IMR-90 (cell line): Measurements from ENCODE around the gene SRCIN1. TPM values are rescaled to one million over a fixed set of nuclear protein-coding genes. Genes with fewer than 3 reads are reported as not detected.

ENCODE experiments used
- ATAC-seq: fragments of 200-7000 bp; cut with Tn5 transposase; 2 replicates; pipeline ENCODE4 v1.9.1; 2020; ENCODE audit warnings: low read depth, mild to moderate bottlenecking, moderate library complexity
- BruUV-seq: library from RNA; stranded (reverse); fragments of 400-500 nt; replicated peaks from 2 replicates; lab custom pipeline; 2021; lab: Mats Ljungman, UMichigan
- CTCF ChIA-PET: fragments of 300-600 bp; formaldehyde crosslinking; extraction: SDS; loops from one replicate; lab custom pipeline; 2021; ENCODE audit warnings: antibody characterized with exemption; lab: Yijun Ruan, JAX
- POLR2A ChIA-PET: fragments of 300-600 bp; sonication (Branson Sonifier 250); formaldehyde crosslinking; loops from one replicate; lab custom pipeline; 2022; ENCODE audit warnings: antibody characterized with exemption; ENCODE audit not compliant: unreplicated experiment; lab: Charles Lee
- DNase-seq: peaks from one replicate; pipeline ENCODE4 v3.0.0; 2013
- H2AFZ ChIP-seq: replicated peaks from 2 replicates; pipeline ENCODE3; 2013; ENCODE audit warnings: low read length, mild to moderate bottlenecking; ENCODE audit not compliant: poor library complexity
- H2AK5ac ChIP-seq: 2 replicates; pipeline ENCODE4 v1.6.1; 2013; ENCODE audit warnings: low read depth, low read length, inconsistent platforms
- H2AK9ac ChIP-seq: replicated peaks from 2 replicates; pipeline ENCODE3; 2013; ENCODE audit warnings: mild to moderate bottlenecking, low read depth, low read length, moderate library complexity; ENCODE audit not compliant: poor library complexity
- H2BK120ac ChIP-seq: 2 replicates; pipeline ENCODE4 v1.6.1; 2013; ENCODE audit warnings: low read depth, low read length, inconsistent platforms
- H2BK15ac ChIP-seq: 3 replicates; pipeline ENCODE4 v1.6.1; 2013; ENCODE audit warnings: low read depth, low read length, inconsistent platforms
- H2BK20ac ChIP-seq: 2 replicates; pipeline ENCODE4 v1.6.1; 2013; ENCODE audit warnings: low read depth, mild to moderate bottlenecking, inconsistent platforms, low read length, moderate library complexity
- H2BK5ac ChIP-seq: 2 replicates; pipeline ENCODE4 v1.6.1; 2013; ENCODE audit warnings: mild to moderate bottlenecking, low read depth, low read length, inconsistent platforms; ENCODE audit not compliant: poor library complexity, severe bottlenecking
- H3K14ac ChIP-seq: replicated peaks from 2 replicates; pipeline ENCODE4 v1.6.1; 2013; ENCODE audit warnings: low read depth, low read length, inconsistent platforms
- H3K18ac ChIP-seq: 2 replicates; pipeline ENCODE4 v1.6.1; 2013; ENCODE audit warnings: low read depth, low read length, control low read depth
- H3K23ac ChIP-seq: 2 replicates; pipeline ENCODE4 v1.6.1; 2013; ENCODE audit warnings: low read depth, low read length, inconsistent platforms
- H3K27ac ChIP-seq: 2 replicates; pipeline ENCODE4 v1.5.1; 2013; ENCODE audit warnings: mild to moderate bottlenecking, control low read depth, low read length; ENCODE audit not compliant: insufficient read depth
- H3K27me3 ChIP-seq: 2 replicates; pipeline ENCODE4 v1.6.1; 2013; ENCODE audit warnings: low read length; ENCODE audit not compliant: control insufficient read depth, insufficient read depth
- H3K36me3 ChIP-seq: 2 replicates; pipeline ENCODE4 v1.6.1; 2013; ENCODE audit warnings: low read length, mixed read lengths; ENCODE audit not compliant: control insufficient read depth, insufficient read depth
- H3K4ac ChIP-seq: 2 replicates; pipeline ENCODE4 v1.6.1; 2013; ENCODE audit warnings: low read depth, low read length, inconsistent platforms
- H3K4me1 ChIP-seq: 2 replicates; pipeline ENCODE4 v1.6.1; 2013; ENCODE audit warnings: low read length, mixed read lengths; ENCODE audit not compliant: control insufficient read depth, insufficient read depth
- H3K4me2 ChIP-seq: 2 replicates; pipeline ENCODE4 v1.6.1; 2013; ENCODE audit warnings: low read depth, mild to moderate bottlenecking, control low read depth, low read length, moderate library complexity
- H3K4me3 ChIP-seq: 2 replicates; pipeline ENCODE4 v1.5.1; 2013; ENCODE audit warnings: low read depth, mild to moderate bottlenecking, control low read depth, low read length, moderate library complexity; ENCODE audit not compliant: insufficient read depth
- H3K56ac ChIP-seq: 2 replicates; pipeline ENCODE4 v1.6.1; 2013; ENCODE audit warnings: low read length, inconsistent platforms; ENCODE audit not compliant: insufficient read depth; ENCODE audit errors: extremely low read depth
- H3K79me1 ChIP-seq, 2 experiments: 2 replicates each; pipeline ENCODE4 v1.6.1; 2013; ENCODE audit warnings: low read length in 2 of 2, inconsistent platforms in 1 of 2, low read depth in 1 of 2
- H3K9ac ChIP-seq: 2 replicates; pipeline ENCODE4 v1.6.1; 2013; ENCODE audit warnings: low read depth, low read length, control low read depth
- H3K9me1 ChIP-seq: 2 replicates; pipeline ENCODE4 v1.6.1; 2013; ENCODE audit warnings: low read length, inconsistent platforms; ENCODE audit not compliant: insufficient read depth
- H3K9me3 ChIP-seq: 2 replicates; pipeline ENCODE4 v1.6.1; 2013; ENCODE audit warnings: low read length; ENCODE audit not compliant: control insufficient read depth, insufficient read depth
- H4K20me1 ChIP-seq: 2 replicates; pipeline ENCODE4 v1.6.1; 2013; ENCODE audit warnings: low read length, inconsistent platforms; ENCODE audit not compliant: insufficient read depth
- H4K5ac ChIP-seq: 2 replicates; pipeline ENCODE4 v1.6.1; 2013; ENCODE audit warnings: mild to moderate bottlenecking, low read depth, low read length, control low read depth
- H4K8ac ChIP-seq, 2 experiments: 2 replicates each; pipeline ENCODE4 v1.6.1; 2013; ENCODE audit warnings: low read depth in 2 of 2, low read length in 2 of 2, control low read depth in 1 of 2, inconsistent platforms in 1 of 2
- H4K91ac ChIP-seq: 2 replicates; pipeline ENCODE4 v1.6.1; 2013; ENCODE audit warnings: low read depth, low read length, inconsistent platforms; ENCODE audit not compliant: insufficient read depth
- BHLHE40 ChIP-seq: fragments of 150-350 bp; IDR thresholded peaks from 2 replicates; pipeline ENCODE4 v1.6.1; 2016; ENCODE audit warnings: mild to moderate bottlenecking, low read depth, low read length
- CEBPB ChIP-seq: IDR thresholded peaks from 2 replicates; pipeline ENCODE4 v1.6.1; 2012; ENCODE audit warnings: low read depth, low read length, improper control_type of control experiment
- CHD1 ChIP-seq: IDR thresholded peaks from 2 replicates; pipeline ENCODE4 v1.6.1; 2012; ENCODE audit warnings: low read depth, low read length, improper control_type of control experiment
- CTCF ChIP-seq: conservative IDR thresholded peaks from 2 replicates; pipeline ENCODE4 v1.5.1; 2012; ENCODE audit warnings: mild to moderate bottlenecking, low read depth, low read length, improper control_type of control experiment
- ELK1 ChIP-seq: fragments of 150-350 bp; IDR thresholded peaks from 2 replicates; pipeline ENCODE4 v1.6.1; 2016; ENCODE audit warnings: low read depth, mild to moderate bottlenecking, low read length, moderate library complexity, borderline replicate concordance
- FOS ChIP-seq: fragments of 150-350 bp; IDR thresholded peaks from 2 replicates; pipeline ENCODE4 v1.6.1; 2016; ENCODE audit warnings: low read depth, low read length
- MAFK ChIP-seq: IDR thresholded peaks from 2 replicates; pipeline ENCODE4 v1.6.1; 2012; ENCODE audit warnings: low read depth, low read length, improper control_type of control experiment
- MAZ ChIP-seq: IDR thresholded peaks from 2 replicates; pipeline ENCODE4 v1.6.1; 2012; ENCODE audit warnings: low read depth, mild to moderate bottlenecking, low read length, improper control_type of control experiment, moderate library complexity, borderline replicate concordance
- MXI1 ChIP-seq: IDR thresholded peaks from 2 replicates; pipeline ENCODE4 v1.6.1; 2012; ENCODE audit warnings: low read depth, mild to moderate bottlenecking, low read length, moderate library complexity, borderline replicate concordance
- NFE2L2 ChIP-seq: fragments of 150-350 bp; IDR thresholded peaks from 2 replicates; pipeline ENCODE4 v1.6.1; 2016; ENCODE audit warnings: low read depth, mild to moderate bottlenecking, low read length
- POLR2A ChIP-seq: IDR thresholded peaks from 2 replicates; pipeline ENCODE4 v1.6.1; 2012; ENCODE audit warnings: mild to moderate bottlenecking, low read depth, low read length
- RAD21 ChIP-seq: IDR thresholded peaks from 2 replicates; pipeline ENCODE4 v1.6.1; 2012; ENCODE audit warnings: low read length, improper control_type of control experiment
- RCOR1 ChIP-seq: IDR thresholded peaks from 2 replicates; pipeline ENCODE4 v1.6.1; 2012; ENCODE audit warnings: mild to moderate bottlenecking, low read length, improper control_type of control experiment; ENCODE audit not compliant: insufficient replicate concordance
- RFX5 ChIP-seq: IDR thresholded peaks from 2 replicates; pipeline ENCODE4 v1.8.0; 2012; ENCODE audit warnings: low read depth, mild to moderate bottlenecking, low read length, moderate library complexity
- SMC3 ChIP-seq: fragments of 150-350 bp; IDR thresholded peaks from 2 replicates; pipeline ENCODE4 v1.6.1; 2016; ENCODE audit warnings: low read depth, mild to moderate bottlenecking, antibody characterized with exemption, low read length, moderate library complexity
- WGBS, 2 experiments: methylation state at CpG; one replicate each; pipeline versions ENCODE4 v1.1.5 to v1.1.7; 2013; ENCODE audit warnings: missing lambda C conversion rate in 2 of 2; ENCODE audit not compliant: insufficient read length in 1 of 2; ENCODE audit errors: extremely low coverage in 2 of 2; 5-methylcytosine and 5-hydroxymethylcytosine counted together
- dilution Hi-C: fragments of 300-500 bp; cut with HindIII; formaldehyde crosslinking; loops from one replicate; pipeline ENCODE4 v1.14.3; 2018; ENCODE audit warnings: low sequenced_read_pairs; ENCODE audit not compliant: unreplicated experiment
- in situ Hi-C: fragments of 300-500 bp; cut with MboI; formaldehyde crosslinking; loops from 3 replicates; pipeline ENCODE4 v1.14.3; 2019; ENCODE audit warnings: low sequenced_read_pairs, inconsistent platforms, mixed read lengths
- intact Hi-C: fragments of 100-400 bp; cut with micrococcal nuclease; formaldehyde crosslinking; loops from 2 replicates; pipeline ENCODE4 v1.10.0; 2022
- polyA plus RNA-seq, 3 experiments: library from polyadenylated mRNA; depleted of rRNA; stranded (reverse); fragments of >200 nt; gene quantifications; 2 replicates each; pipeline ENCODE4 v1.2.3, GENCODE V29; 2012; ENCODE audit warnings: low replicate concordance in 1 of 3
- total RNA-seq: library from RNA; depleted of rRNA; stranded (reverse); fragments of >200 nt; gene quantifications from 2 replicates; pipeline ENCODE4 v1.2.3, GENCODE V29; 2012
- TF ChIP-seq, protein P1 (sequence below): fragments of 150-350 bp; IDR thresholded peaks from 2 replicates; pipeline ENCODE4 v1.6.1; 2017; ENCODE audit warnings: mild to moderate bottlenecking, antibody characterized with exemption, low read length, low read depth

The SRCIN1 gene
- total and polyA plus RNA-seq, 2 of the 4 experiments (the other 2 are of a cell fraction) = not detected

DNA sequence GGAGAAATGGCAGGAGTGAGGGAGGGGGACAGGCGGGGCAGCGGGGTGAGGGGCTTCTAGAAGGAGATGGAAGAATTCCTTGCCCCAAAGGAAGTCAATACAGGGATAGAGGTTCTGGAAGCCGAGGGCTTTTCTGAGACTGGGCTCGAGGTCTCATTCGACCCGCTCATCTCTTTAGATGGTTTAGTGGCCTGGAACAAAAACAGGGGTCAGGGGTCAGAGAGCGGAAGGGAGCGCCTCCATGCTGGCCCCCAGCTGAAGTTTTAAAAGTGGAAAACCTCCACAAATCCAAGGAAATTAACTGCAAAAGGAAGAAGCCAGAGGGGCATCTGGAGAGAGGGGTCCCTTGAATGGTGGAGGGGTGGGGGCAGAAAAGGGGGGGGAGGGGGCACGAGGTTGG is 72.5 kb downstream of the SRCIN1 start:
- H3K36me3 ChIP-seq = no peaks in the 10 kb centered on the region
- no peak overlapping the region for H3K18ac ChIP-seq
- H3K4ac ChIP-seq = no peak overlapping the region
- no peak overlapping the region for H3K4me2 ChIP-seq
- no peaks in the 10 kb centered on the region for H4K20me1 ChIP-seq
- no peak overlapping the region for H3K56ac ChIP-seq
- no peak overlapping the region for H2AFZ ChIP-seq
- H3K4me1 ChIP-seq = no peaks in the 10 kb centered on the region
- peaks cover 42% of the 10 kb centered on the region for H3K27me3 ChIP-seq
- no peak overlapping the region for H2BK15ac ChIP-seq
- CTCF ChIA-PET = interaction anchor here (1.7 kb wide), 1 partner anchor 25 kb away, joined by 4 read pairs; no protein-coding TSS in a partner anchor
- H3K9me3 ChIP-seq = no peaks in the 10 kb centered on the region
- dilution Hi-C loops = no loop called here
- H4K91ac ChIP-seq = no peak overlapping the region
- no peak for ATAC-seq
- H3K9ac ChIP-seq = no peak overlapping the region
- H4K8ac ChIP-seq = no peak overlapping the region
- H4K5ac ChIP-seq = no peak overlapping the region
- BruUV-seq = no TSS peak
- TF ChIP-seq RAD21 (no peak), POLR2A (no peak), CHD1 (no peak), MXI1 (no peak), MAZ (no peak), ELK1 (no peak), CEBPB (no peak), RFX5 (no peak), MAFK (no peak), CTCF (no peak), BHLHE40 (no peak), SMC3 (no peak), FOS (no peak), NFE2L2 (no peak), RCOR1 (no peak)
- TF ChIP-seq, protein P1, sequence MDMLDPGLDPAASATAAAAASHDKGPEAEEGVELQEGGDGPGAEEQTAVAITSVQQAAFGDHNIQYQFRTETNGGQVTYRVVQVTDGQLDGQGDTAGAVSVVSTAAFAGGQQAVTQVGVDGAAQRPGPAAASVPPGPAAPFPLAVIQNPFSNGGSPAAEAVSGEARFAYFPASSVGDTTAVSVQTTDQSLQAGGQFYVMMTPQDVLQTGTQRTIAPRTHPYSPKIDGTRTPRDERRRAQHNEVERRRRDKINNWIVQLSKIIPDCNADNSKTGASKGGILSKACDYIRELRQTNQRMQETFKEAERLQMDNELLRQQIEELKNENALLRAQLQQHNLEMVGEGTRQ = no peak
- H3K23ac ChIP-seq = no peak overlapping the region
- no peak overlapping the region for H2BK120ac ChIP-seq
- H3K4me3 ChIP-seq = no peak overlapping the region
- H2AK9ac ChIP-seq = no peak overlapping the region
- no peak for DNase-seq
- no peaks in the 10 kb centered on the region for H3K79me1 ChIP-seq
- no peak overlapping the region for H2BK5ac ChIP-seq
- no peak overlapping the region for H3K27ac ChIP-seq
- no peaks in the 10 kb centered on the region for H3K9me1 ChIP-seq
- no CpG with 5 or more reads among the region's 9 CpGs for WGBS, 2 experiments
- in situ Hi-C loops = no loop called here
- H2AK5ac ChIP-seq = no peak overlapping the region
- H2BK20ac ChIP-seq = no peak overlapping the region
- no peak overlapping the region for H3K14ac ChIP-seq
- POLR2A ChIA-PET = no interaction called here
- intact Hi-C loops = no loop called here
